Activated T-helper 1 cell treated with anti-CD3 and anti-CD28 coated beads, Interleukin-12 subunit alpha, Interleukin-12 subunit beta, Interleukin-2, Interleukin-4 antibody, amounts not matched to agents 30 ng/mL and 10 ng/mL and 1 ng/mL, durations not matched to agents 14 hours and 24 hours and 36 hours (primary cell): ENCODE data around the gene GLCE. TPM values are rescaled to one million over a fixed set of nuclear protein-coding genes. Genes with fewer than 3 reads are reported as not detected.

Source experiments
- DNase-seq: peaks from one replicate; pipeline ENCODE4 v3.0.0; 2021; ENCODE audit warnings: low spot score
- H3K27ac Mint-ChIP-seq: one replicate; pipeline ENCODE4 v1.8.0; 2021; ENCODE audit warnings: mild to moderate bottlenecking, mixed read lengths
- H3K27me3 Mint-ChIP-seq: one replicate; pipeline ENCODE4 v1.8.0; 2022; ENCODE audit warnings: mild to moderate bottlenecking, moderate library complexity, mixed read lengths; ENCODE audit not compliant: insufficient read depth
- H3K36me3 Mint-ChIP-seq: one replicate; pipeline ENCODE4 v1.8.0; 2021; ENCODE audit warnings: low read depth, mixed read lengths
- H3K4me1 Mint-ChIP-seq: one replicate; pipeline ENCODE4 v1.8.0; 2021; ENCODE audit warnings: low read depth, mixed read lengths
- H3K4me3 Mint-ChIP-seq: one replicate; pipeline ENCODE4 v1.8.0; 2021; ENCODE audit warnings: mild to moderate bottlenecking, moderate library complexity, mixed read lengths
- H3K9me3 Mint-ChIP-seq: one replicate; pipeline ENCODE4 v1.8.0; 2021; ENCODE audit warnings: mixed read lengths
- intact Hi-C: fragments of 100-400 bp; cut with micrococcal nuclease; formaldehyde crosslinking; loops from one replicate; pipeline ENCODE4 v1.15.1; 2024
- total RNA-seq: library from RNA; stranded (reverse); gene quantifications from 2 replicates; pipeline ENCODE4 v1.2.3, GENCODE V29; 2022

GLCE gene
- total RNA-seq, 1 donor from 2014 or later: 2.9 TPM

DNA sequence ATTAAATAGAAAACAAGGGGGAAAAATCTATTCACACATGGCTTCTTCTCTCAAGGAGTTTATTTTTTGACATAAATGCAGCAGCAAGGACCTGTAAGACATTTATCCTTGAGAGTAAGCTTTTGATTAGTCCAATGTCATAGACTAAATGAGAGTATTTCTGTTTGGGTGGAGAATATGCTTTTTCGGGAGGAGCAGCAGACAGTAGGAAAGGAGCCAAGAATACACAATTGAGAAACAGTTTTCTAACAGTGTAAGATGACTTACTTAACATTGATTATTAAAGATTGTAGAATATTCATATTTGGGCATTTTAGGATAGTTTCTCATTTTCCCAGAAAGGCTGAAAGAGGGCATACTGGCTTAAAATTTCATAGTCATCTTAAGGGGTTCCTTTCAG is 72.3 kb downstream of the GLCE start:
- no peak overlapping the region for H3K4me3 Mint-ChIP-seq
- no peaks in the 10 kb centered on the region for H3K9me3 Mint-ChIP-seq
- no peak overlapping the region for H3K27ac Mint-ChIP-seq
- DNase-seq: no peak
- no peaks in the 10 kb centered on the region for H3K36me3 Mint-ChIP-seq
- intact Hi-C loops: no loop called here
- H3K4me1 Mint-ChIP-seq: no peaks in the 10 kb centered on the region
- peaks cover 2% of the 10 kb centered on the region for H3K27me3 Mint-ChIP-seq

DNA sequence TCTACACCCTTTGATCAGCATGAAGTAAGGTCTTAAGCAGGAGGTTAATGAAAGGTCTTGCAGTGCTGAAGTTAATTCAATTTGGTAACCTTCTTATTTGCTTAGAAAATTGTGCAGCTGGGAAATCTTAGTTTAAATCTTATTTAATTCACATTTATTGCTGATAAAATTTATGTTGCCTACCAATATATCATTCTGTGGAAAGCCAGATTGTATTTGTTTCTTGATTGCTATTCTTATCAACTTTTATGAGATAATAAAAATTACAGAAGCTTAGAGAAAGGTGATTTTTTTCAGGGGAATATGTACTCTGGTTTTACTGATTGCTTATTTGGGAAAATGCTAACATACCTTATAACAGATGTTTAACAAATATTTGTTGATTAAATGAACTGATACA is 74.2 kb downstream of the GLCE start:
- no peaks in the 10 kb centered on the region for H3K9me3 Mint-ChIP-seq
- intact Hi-C loops: no loop called here

DNA sequence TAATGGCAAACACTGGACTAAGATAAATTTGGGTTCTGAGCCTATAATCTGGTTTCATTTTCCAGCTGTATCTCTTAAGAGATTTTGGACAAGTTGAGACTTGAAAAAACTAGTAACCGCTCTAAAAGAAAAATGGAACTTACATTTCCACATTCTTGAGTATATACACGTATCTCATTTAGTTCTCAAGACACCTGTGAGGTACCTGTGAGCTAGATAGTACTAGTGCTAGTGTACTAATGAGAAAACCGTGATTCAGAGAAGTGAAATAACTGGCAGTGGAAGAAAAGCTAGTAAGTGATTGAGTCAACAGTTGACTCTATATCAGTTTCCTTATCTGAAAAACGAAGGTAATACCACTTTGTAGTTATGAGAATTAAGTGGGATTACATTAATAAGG is 76.1 kb downstream of the GLCE start:
- DNase-seq: no peak
- H3K4me1 Mint-ChIP-seq: no peaks in the 10 kb centered on the region
- H3K4me3 Mint-ChIP-seq: no peak overlapping the region
- peaks cover 6% of the 10 kb centered on the region for H3K27me3 Mint-ChIP-seq
- intact Hi-C loops: no loop called here
- no peak overlapping the region for H3K27ac Mint-ChIP-seq
- no peaks in the 10 kb centered on the region for H3K36me3 Mint-ChIP-seq
- no peaks in the 10 kb centered on the region for H3K9me3 Mint-ChIP-seq

More for the DNA sequence above, 74.2 kb downstream of the GLCE start:
- no peaks in the 10 kb centered on the region for H3K36me3 Mint-ChIP-seq
- peaks cover 2% of the 10 kb centered on the region for H3K27me3 Mint-ChIP-seq
- no peak for DNase-seq
- no peaks in the 10 kb centered on the region for H3K4me1 Mint-ChIP-seq
- no peak overlapping the region for H3K4me3 Mint-ChIP-seq
- no peak overlapping the region for H3K27ac Mint-ChIP-seq

DNA sequence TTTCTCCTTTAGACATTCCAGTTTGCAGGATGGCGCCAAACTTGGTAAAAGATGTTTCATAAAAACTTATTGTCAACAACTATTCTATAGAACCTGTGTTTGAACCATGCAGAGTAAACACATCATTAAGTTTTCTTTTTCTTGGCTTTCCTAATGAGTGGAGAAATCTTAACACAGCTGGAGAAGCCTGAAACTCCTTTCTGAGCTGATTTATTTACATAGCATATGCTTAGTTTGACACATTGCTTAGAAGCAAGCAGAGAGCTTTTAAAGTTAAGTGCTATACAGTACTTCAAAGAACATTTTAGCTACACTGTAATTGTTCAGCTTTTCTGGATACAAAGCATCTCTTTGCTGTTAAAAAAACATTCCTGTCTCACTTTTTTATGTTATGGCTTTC is 77.3 kb downstream of the GLCE start:
- Mint-ChIP-seq H3K4me1 (no peaks in the 10 kb centered on the region), H3K27me3 (peaks cover 6% of the 10 kb centered on the region), H3K27ac (no peak overlapping the region), H3K9me3 (no peaks in the 10 kb centered on the region), H3K36me3 (no peaks in the 10 kb centered on the region), H3K4me3 (no peak overlapping the region)
- intact Hi-C loops: no loop called here
- DNase-seq: no peak

DNA sequence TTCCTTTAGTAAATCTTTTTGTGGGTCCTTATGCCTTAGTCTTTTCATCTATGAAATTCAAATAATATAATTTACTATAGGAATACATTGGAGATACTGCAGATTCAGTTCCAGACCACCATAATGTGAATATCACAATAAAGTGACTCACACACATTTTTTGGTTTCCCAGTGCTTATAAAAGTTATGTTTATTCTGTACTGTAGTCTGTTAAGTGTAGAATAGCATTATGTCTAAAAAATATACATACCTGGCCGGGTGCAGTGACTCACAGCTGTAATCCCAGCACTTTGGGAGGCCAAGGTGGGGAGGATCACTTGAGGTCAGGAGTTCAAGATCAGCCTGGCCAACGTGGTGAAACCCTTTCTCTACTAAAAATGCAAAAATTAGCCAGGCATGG is 84.4 kb downstream of the GLCE start:
- Mint-ChIP-seq H3K4me3 (no peak overlapping the region), H3K27ac (no peak overlapping the region), H3K4me1 (no peaks in the 10 kb centered on the region), H3K36me3 (no peaks in the 10 kb centered on the region), H3K27me3 (peaks cover 4% of the 10 kb centered on the region), H3K9me3 (no peaks in the 10 kb centered on the region)
- intact Hi-C loops: no loop called here
- no peak for DNase-seq

DNA sequence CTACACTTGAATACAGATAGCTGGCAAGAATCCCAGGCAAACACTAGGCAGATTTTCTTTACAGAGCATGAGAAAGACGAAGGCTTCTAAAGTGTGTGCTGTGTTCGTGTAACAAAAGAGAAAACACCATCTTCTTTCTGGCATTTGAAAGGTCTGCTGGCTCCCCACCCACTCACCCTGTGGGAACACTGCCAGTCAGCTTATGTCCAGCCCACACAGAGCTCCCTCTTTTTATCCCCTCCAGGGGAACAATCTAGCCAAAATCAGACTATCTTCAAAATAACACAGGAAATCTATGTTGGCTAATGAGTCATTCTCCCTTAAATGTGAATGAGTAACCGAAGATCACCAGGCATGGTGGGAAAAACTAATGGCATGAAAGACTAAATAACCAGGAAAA is 92.7 kb downstream of the GLCE start:
- intact Hi-C loops: no loop called here
- no peaks in the 10 kb centered on the region for H3K4me1 Mint-ChIP-seq
- no peak for DNase-seq
- H3K36me3 Mint-ChIP-seq: no peaks in the 10 kb centered on the region
- H3K9me3 Mint-ChIP-seq: no peaks in the 10 kb centered on the region
- no peak overlapping the region for H3K4me3 Mint-ChIP-seq
- H3K27me3 Mint-ChIP-seq: peaks cover 10% of the 10 kb centered on the region
- H3K27ac Mint-ChIP-seq: no peak overlapping the region

DNA sequence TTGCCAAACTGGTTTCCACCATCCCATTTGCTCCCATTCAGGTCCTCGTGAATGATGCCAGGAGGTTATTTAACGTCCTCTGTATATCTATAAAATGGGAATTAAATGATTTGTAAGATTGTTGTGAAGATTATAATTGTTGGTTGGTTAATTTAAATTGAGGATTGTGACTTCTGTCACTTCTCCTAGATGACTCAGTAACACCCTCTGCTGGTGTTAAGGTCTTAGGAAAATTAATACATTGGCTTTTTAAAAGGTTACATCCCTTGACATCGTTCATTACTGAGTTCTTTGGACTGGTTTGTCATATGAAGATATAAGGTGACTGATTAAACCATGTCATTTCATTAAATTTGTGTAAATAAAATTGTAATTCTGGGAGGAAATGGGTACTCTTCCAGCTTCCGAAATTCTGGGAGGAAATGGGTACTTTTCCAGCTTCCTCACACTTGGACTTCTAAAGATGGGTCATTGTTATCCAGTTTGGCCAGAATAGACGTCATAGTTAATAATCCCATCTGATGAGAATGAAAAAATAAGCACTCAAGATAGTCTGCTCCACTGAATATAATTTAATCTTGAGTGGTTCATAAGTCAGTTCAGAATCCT is 105.0 kb downstream of the GLCE start:
- Mint-ChIP-seq H3K27me3 (no peaks in the 10 kb centered on the region), H3K4me1 (no peaks in the 10 kb centered on the region), H3K27ac (no peak overlapping the region), H3K4me3 (no peak overlapping the region), H3K9me3 (no peaks in the 10 kb centered on the region), H3K36me3 (no peaks in the 10 kb centered on the region)
- DNase-seq: no peak
- intact Hi-C loops: loop anchor here (1.0 kb wide), 1 partner anchor 206 kb away; no protein-coding TSS in a partner anchor

DNA sequence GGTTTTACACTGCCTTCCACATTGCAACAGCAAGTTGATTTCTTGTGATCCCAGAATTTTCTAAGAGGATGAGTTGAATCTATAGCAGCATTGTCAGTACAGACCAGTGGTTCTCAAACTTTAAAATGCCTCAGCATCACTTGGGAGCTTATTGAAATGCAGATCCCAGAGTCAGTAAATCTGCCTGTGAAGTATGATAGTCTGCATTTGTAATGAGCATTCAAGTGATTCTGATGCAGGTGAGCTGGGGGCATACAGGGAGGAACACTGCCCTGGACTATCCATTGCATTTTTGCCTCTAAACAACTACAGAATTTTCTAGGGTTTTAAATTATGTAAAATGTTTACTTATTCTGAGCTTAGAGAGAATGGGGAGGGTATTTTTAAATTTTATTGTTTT is 110.8 kb downstream of the GLCE start:
- DNase-seq: no peak
- no peaks in the 10 kb centered on the region for H3K4me1 Mint-ChIP-seq
- H3K27me3 Mint-ChIP-seq: peaks cover 5% of the 10 kb centered on the region
- intact Hi-C loops: no loop called here
- no peak overlapping the region for H3K4me3 Mint-ChIP-seq
- H3K9me3 Mint-ChIP-seq: no peaks in the 10 kb centered on the region
- H3K27ac Mint-ChIP-seq: no peak overlapping the region
- H3K36me3 Mint-ChIP-seq: no peaks in the 10 kb centered on the region

DNA sequence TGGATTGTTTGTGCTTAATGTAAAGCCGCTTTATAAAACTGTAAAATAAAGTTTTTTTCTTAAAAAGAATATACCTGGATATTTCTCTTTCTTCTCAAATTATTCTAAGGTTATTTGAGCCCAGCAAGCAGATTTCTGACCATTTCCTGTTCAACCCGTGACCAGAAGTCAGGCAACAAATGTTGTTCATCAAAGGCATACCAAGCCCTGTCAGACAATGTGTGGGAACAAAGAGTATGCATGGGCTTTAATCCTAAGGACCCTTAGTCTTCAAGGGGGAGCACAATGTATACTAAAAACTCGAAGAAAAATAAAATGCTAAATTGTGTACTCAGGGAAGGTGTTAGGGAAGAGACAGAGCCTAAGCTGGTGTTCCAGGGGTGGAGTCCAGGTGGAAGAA is 111.7 kb downstream of the GLCE start:
- Mint-ChIP-seq H3K4me3 (no peak overlapping the region), H3K36me3 (no peaks in the 10 kb centered on the region), H3K9me3 (no peaks in the 10 kb centered on the region), H3K27me3 (peaks cover 5% of the 10 kb centered on the region), H3K27ac (no peak overlapping the region), H3K4me1 (no peaks in the 10 kb centered on the region)
- intact Hi-C loops: no loop called here
- DNase-seq: no peak

DNA sequence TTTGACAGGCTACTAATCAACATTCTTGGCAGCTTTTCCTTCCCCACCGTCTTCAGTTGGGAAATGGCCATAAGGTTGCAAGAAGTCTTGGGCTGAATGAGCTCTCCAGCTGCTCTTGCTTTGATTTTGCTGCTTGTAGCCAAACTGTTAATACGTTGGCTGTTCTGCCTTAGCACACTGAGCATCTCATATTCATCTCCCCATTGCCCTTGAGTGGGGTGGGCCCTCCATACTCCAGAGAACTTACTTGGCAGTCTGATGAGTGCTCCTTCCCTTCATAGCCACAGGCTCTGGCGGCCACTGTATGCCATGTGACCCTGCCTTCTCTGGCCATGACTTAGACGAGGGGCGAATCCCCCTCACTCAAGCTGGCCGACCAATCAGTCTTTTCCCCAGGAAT is 112.5 kb downstream of the GLCE start:
- H3K27ac Mint-ChIP-seq: no peak overlapping the region
- H3K4me3 Mint-ChIP-seq: no peak overlapping the region
- intact Hi-C loops: no loop called here
- no peaks in the 10 kb centered on the region for H3K4me1 Mint-ChIP-seq
- peaks cover 5% of the 10 kb centered on the region for H3K27me3 Mint-ChIP-seq
- H3K9me3 Mint-ChIP-seq: no peaks in the 10 kb centered on the region
- H3K36me3 Mint-ChIP-seq: no peaks in the 10 kb centered on the region
- DNase-seq: no peak

DNA sequence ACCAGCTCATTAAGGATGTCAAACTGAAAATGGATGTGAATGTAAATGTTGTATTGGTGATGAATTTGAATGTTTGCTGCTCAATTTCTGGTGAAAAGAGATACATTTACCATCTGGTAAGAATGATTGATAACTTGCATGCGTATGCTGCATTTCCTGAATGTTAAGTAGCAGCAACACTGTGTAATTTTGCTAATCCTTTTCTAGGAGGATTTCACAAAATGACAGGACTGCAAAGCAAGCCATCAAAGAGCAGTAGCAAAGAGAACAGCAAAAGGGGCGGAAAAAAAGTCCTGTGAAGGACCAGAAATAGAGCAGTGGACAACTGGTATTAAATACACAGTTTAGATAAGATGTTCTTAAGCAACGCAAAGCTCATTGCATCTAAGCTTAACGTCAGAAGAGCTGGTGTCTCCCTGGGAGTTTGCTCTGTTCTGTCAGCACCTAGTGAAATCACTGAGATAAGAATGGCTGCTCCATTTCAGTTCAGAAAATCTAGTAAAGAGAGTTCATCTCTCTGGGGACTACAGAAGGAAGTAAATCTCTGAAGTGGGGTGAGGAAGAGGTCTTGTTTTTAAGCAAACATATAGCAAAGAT is 114.7 kb downstream of the GLCE start:
- Mint-ChIP-seq H3K9me3 (no peaks in the 10 kb centered on the region), H3K36me3 (no peaks in the 10 kb centered on the region), H3K27ac (no peak overlapping the region), H3K4me1 (no peaks in the 10 kb centered on the region), H3K4me3 (no peak overlapping the region), H3K27me3 (peaks cover 7% of the 10 kb centered on the region)
- intact Hi-C loops: no loop called here
- no peak for DNase-seq

DNA sequence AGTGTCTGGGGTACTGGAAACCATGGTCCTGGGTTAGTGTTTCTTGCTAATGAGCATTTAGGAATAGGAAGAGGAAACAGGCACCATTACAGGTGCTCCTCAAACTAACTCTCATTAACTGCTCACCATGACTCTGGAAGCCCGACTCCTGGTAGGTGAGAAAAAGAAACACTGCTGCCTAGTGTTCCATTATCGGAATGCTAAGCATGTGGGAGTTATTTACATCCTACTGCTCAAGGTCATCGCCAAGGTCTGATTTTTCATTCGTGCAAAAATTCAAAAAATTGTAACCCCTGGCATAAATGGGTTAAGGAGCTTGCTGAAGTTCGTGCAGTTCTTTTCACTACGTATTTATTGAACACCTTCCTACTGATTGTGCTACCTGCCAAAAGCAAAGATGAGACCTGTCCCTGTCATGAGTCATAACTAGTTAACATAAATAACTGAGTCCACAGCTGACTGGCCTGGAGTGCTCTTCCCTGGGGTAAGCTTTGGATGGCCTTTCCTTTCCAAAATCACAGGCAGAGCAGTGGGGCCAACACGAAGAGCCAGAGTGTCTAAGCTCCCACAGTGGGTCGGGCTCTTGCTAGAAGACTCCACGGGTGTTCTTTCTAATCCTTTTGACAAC is 115.6 kb downstream of the GLCE start:
- no peaks in the 10 kb centered on the region for H3K4me1 Mint-ChIP-seq
- no peak overlapping the region for H3K27ac Mint-ChIP-seq
- no peak overlapping the region for H3K4me3 Mint-ChIP-seq
- no peaks in the 10 kb centered on the region for H3K36me3 Mint-ChIP-seq
- no peaks in the 10 kb centered on the region for H3K9me3 Mint-ChIP-seq
- peaks cover 7% of the 10 kb centered on the region for H3K27me3 Mint-ChIP-seq
- intact Hi-C loops: no loop called here
- no peak for DNase-seq

DNA sequence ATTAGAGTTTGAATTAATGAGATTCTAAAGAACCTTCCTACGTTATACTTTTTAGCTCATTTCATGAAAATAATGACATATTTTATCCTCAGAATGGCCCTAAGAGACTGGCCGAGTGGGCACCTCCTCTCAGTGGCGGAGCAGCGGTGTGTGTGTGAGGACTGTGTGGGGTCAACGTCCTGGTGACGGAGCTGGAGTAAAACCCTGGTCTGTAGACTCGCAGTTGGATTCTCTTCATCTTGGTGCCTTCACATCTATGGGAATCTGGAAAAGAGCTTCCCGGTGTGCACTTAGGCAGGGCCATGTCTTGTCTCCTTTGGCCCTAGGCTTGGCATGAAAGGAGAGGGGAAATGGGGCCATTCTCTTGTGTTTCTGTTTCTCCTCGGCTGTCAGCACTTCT is 116.9 kb downstream of the GLCE start:
- DNase-seq: no peak
- H3K4me3 Mint-ChIP-seq: no peak overlapping the region
- intact Hi-C loops: no loop called here
- no peaks in the 10 kb centered on the region for H3K4me1 Mint-ChIP-seq
- no peaks in the 10 kb centered on the region for H3K9me3 Mint-ChIP-seq
- H3K27me3 Mint-ChIP-seq: peaks cover 7% of the 10 kb centered on the region
- no peaks in the 10 kb centered on the region for H3K36me3 Mint-ChIP-seq
- H3K27ac Mint-ChIP-seq: no peak overlapping the region
